ENCODE data around the gene PGLYRP4. TPM values are rescaled to one million over a fixed set of nuclear protein-coding genes. Genes with fewer than 3 reads are reported as not detected.

The PGLYRP4 gene
- total RNA-seq, 4 donors from 2014 or later: not detected

GRCh38 chr1:153292740-153293479 lies 55.7 kb downstream of the PGLYRP4 start:
- no peak for TF ChIP-seq CTCF (IDR thresholded peaks at IDR 0.05; ENCODE audit: low read depth)

GRCh38 chr1:153292185-153292584 lies 56.5 kb downstream of the PGLYRP4 start:
- no peak for TF ChIP-seq CTCF (IDR thresholded peaks at IDR 0.05; ENCODE audit: low read depth)

- no peak for TF ChIP-seq CTCF (IDR thresholded peaks at IDR 0.05; ENCODE audit: low read depth)
Observed at GRCh38 chr1:153291514-153291913, 57.1 kb downstream of the PGLYRP4 start.

GRCh38 chr1:153288634-153289275 lies 59.9 kb downstream of the PGLYRP4 start:
- no peak for TF ChIP-seq CTCF (IDR thresholded peaks at IDR 0.05; ENCODE audit: low read depth)

Small RNAs within 50 kb of the gene (small RNA-seq; reads per million reads assigned to genes)
- gene RNU6-160P (not detected), gene S100A15A (not detected)

Other genes with a start within 250 kb of the PGLYRP4 start
- gene SPRR2F, start 235.3 kb downstream of the PGLYRP4 start, total RNA-seq: not detected
- gene SPRR2G, start 198.0 kb downstream of the PGLYRP4 start, total RNA-seq: not detected
- not detected for gene LELP1, start 145.4 kb downstream of the PGLYRP4 start, total RNA-seq
- gene PRR9, start 131.3 kb downstream of the PGLYRP4 start, total RNA-seq: not detected
- gene LORICRIN, start 89.2 kb downstream of the PGLYRP4 start, total RNA-seq: not detected
- gene PGLYRP3, start 35.9 kb downstream of the PGLYRP4 start, total RNA-seq: not detected
- gene S100A9, start 9.0 kb upstream of the PGLYRP4 start, total RNA-seq: 100 to 1,000 TPM; 139 to 382 (median 280) TPM
- gene S100A12, start 26.8 kb upstream of the PGLYRP4 start, total RNA-seq: 1 to 10 TPM in 2 of 4 donors, not detected in 2; 4.0 to 6.8 TPM
- gene S100A8, start 42.2 kb upstream of the PGLYRP4 start, total RNA-seq: 100 to 1,000 TPM in 1 of 4 donors, 10 to 100 TPM in 3; 13.6 to 129 (median 20.6) TPM
- gene S100A7A, start 67.7 kb upstream of the PGLYRP4 start, total RNA-seq: not detected
- not detected for gene S100A7, start 111.8 kb upstream of the PGLYRP4 start, total RNA-seq
- gene S100A6, start 187.2 kb upstream of the PGLYRP4 start, total RNA-seq: 1,000 to 10,000 TPM in 2 of 4 donors, 100 to 1,000 TPM in 2; 538 to 1,309 (median 968) TPM
- not detected for gene S100A5, start 192.1 kb upstream of the PGLYRP4 start, total RNA-seq
- gene S100A4, start 197.0 kb upstream of the PGLYRP4 start, total RNA-seq: 1,000 to 10,000 TPM in 3 of 4 donors, 100 to 1,000 TPM in 1; 497 to 1,679 (median 1,241) TPM
- gene S100A3, start 200.4 kb upstream of the PGLYRP4 start, total RNA-seq: 1 to 10 TPM; 2.6 to 8.3 (median 3.1) TPM
- 1 to 10 TPM in 2 of 4 donors, not detected in 2; 1.3 to 2.2 TPM for gene S100A2, start 217.0 kb upstream of the PGLYRP4 start, total RNA-seq

All from subcutaneous adipose tissue (tissue), 4 donors.